Activated CD8-positive, alpha-beta T cell treated with anti-CD3 and anti-CD28 coated beads for 36 hours (primary cell): ENCODE data around the gene VDR. TPM values are rescaled to one million over a fixed set of nuclear protein-coding genes. Genes with fewer than 3 reads are reported as not detected.
"Not testable (repeated sequence)": the region's sequence is repeated elsewhere in the genome, so short reads cannot be mapped to it uniquely, and the experiment has no call there.

Experiments
- ATAC-seq: fragments of 200-7000 bp; cut with Tn5 transposase; one replicate; pipeline ENCODE4 v1.10.0; 2021; ENCODE audit warnings: mild to moderate bottlenecking, moderate library complexity
- CTCF ChIA-PET: fragments of 350-600 bp; sonication (Branson Sonifier 250); formaldehyde crosslinking; loops from one replicate; lab custom pipeline; 2021; ENCODE audit warnings: antibody characterized with exemption; lab: Charles Lee
- POLR2A ChIA-PET: fragments of 350-600 bp; sonication (Branson Sonifier 250); formaldehyde crosslinking; loops from one replicate; lab custom pipeline; 2021; ENCODE audit warnings: antibody characterized with exemption; lab: Charles Lee
- DNase-seq: peaks from one replicate; pipeline ENCODE4 v3.0.0-alpha.2; 2020
- H3K27ac Mint-ChIP-seq: one replicate; pipeline ENCODE4 v1.8.0; 2021; ENCODE audit warnings: mild to moderate bottlenecking, mixed read lengths
- H3K27me3 Mint-ChIP-seq: one replicate; pipeline ENCODE4 v1.8.0; 2021; ENCODE audit warnings: mixed read lengths
- H3K36me3 Mint-ChIP-seq: one replicate; pipeline ENCODE4 v1.8.0; 2021; ENCODE audit warnings: low read depth, mixed read lengths
- H3K4me1 Mint-ChIP-seq: one replicate; pipeline ENCODE4 v1.8.0; 2021; ENCODE audit warnings: low read depth, mixed read lengths
- H3K4me3 Mint-ChIP-seq: one replicate; pipeline ENCODE4 v1.8.0; 2021; ENCODE audit warnings: mild to moderate bottlenecking, moderate library complexity, mixed read lengths
- H3K9me3 Mint-ChIP-seq: one replicate; pipeline ENCODE4 v1.8.0; 2021; ENCODE audit warnings: mixed read lengths
- CTCF ChIP-seq: fragments of 200-600 bp; IDR thresholded peaks from one replicate; pipeline ENCODE4 v1.8.0; 2022; ENCODE audit warnings: antibody characterized with exemption, mild to moderate bottlenecking
- intact Hi-C: fragments of 100-400 bp; cut with micrococcal nuclease; formaldehyde crosslinking; loops from one replicate; pipeline ENCODE4 v1.10.0; 2022
- total RNA-seq, 2 experiments: library from RNA; stranded (reverse); gene quantifications; one replicate each; pipeline ENCODE4 v1.2.3, GENCODE V29; 2021

Gene VDR
- total RNA-seq, 2 experiments from 2014 or later: 84.6 to 86.4 TPM

DNA sequence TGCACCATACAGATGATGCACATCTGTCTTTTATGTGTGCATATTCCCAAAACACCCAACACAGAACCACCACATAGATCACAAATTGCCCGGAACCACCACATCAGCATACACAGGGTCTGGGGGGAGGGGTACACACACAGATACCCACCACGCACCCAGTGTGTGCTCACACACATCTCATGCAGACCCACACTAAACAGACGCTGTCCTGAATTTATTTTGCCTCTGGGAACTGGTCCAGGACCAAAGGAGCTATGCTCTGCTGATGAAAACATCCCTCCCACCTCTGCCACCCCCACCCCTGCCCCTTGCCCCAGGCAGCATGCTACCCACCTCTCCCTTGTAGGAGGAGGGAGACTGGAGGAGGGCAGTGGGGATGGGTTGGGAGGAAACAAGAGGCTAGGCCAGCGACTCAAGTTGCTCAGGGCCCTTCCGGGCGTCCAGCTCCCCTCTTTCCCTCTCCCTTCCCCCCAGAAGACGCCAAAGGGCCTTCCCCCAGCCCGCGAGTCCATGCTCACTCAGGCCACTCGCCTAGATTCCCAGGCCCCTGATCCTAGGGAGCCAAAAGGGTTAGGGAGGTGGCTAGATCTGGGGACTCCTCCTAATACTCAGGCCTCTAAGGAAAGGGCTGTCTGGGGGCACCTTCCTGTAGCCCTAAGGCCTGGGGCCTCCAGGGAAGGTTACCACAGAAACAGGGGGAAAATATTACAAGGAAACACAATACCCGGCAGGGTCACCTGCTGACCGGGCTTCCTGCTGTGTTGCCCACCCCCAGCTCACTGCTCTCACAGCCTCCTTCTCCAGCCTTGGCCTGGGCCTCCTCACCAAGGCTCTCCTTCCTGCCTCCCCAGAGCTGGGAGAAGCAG lies 88.2 kb downstream of the VDR start:
- Mint-ChIP-seq H3K36me3 (peaks cover 76% of the 10 kb centered on the region), H3K4me3 (peak overlapping the region; percentile 86), H3K9me3 (peaks cover 3% of the 10 kb centered on the region), H3K27me3 (no peaks in the 10 kb centered on the region), H3K27ac (peak overlapping the region; percentile 98), H3K4me1 (peaks cover 44% of the 10 kb centered on the region)
- ATAC-seq (no peak), DNase-seq (no peak)
- ChIA-PET CTCF (interaction anchor here (1.1 to 7.3 kb wide), 8 partner anchors 8 to 73 kb away, joined by 3 to 240 read pairs (median 10); no protein-coding TSS in a partner anchor), POLR2A (interaction anchor here (1.0 to 37.9 kb wide), 9 partner anchors 9 to 50 kb away, joined by 3 to 904 read pairs (median 3); partner anchors contain the start of gene SLC48A1)
- TF ChIP-seq CTCF: no peak
- intact Hi-C loops: loop anchor here (10.0 kb wide), 1 partner anchor 602 kb away; no protein-coding TSS in a partner anchor

GRCh38 chr12:47815447-47815846 lies 89.3 kb downstream of the VDR start:
- Mint-ChIP-seq H3K36me3 (peaks cover 86% of the 10 kb centered on the region), H3K27ac (peak overlapping the region; percentile 98), H3K4me1 (peaks cover 44% of the 10 kb centered on the region), H3K4me3 (peak overlapping the region; percentile 86)
- not testable (repeated sequence) for H3K9me3 Mint-ChIP-seq, H3K27me3 Mint-ChIP-seq, DNase-seq, ATAC-seq
- ChIA-PET CTCF (interaction anchor here (4.5 to 19.8 kb wide), 2 partner anchors 7 to 18 kb away, joined by 47 to 624 read pairs; no protein-coding TSS in a partner anchor), POLR2A (interaction anchor here (7.9 to 37.9 kb wide), 2 partner anchors 8 to 19 kb away, joined by 81 to 904 read pairs; no protein-coding TSS in a partner anchor)
- intact Hi-C loops: loop anchor here (10.0 kb wide), 1 partner anchor 601 kb away; no protein-coding TSS in a partner anchor

DNA sequence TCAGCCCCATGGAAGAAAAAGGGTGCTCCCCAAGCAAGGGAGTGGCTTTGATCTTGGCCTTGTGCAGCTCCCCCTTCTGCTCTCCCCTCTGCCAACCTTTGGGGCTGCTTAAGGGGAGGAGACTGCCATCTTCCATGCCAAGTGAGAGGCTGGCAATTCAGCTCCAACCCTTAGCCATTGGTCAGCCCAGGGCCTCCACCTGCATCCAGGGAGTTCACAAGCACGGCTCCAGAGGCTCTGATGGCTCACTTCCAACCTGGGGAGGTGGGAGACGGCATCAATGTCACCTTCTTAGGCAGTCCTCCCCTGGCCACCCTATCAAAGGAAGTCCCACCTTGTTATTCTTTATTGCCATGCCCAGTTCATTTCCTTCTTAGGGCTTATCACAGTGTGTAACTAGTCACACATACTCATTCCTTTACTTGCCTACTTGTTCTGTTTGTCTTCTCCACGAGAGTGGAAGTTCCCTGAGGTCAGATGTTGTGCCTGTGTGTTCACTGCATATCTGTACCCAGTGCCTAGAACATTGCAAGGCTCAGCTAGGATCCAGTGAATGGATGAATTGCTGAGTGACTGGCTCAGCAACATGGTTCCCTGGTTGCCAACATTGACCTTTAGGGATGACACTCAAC lies 90.1 kb downstream of the VDR start:
- Mint-ChIP-seq H3K9me3 (peaks cover 3% of the 10 kb centered on the region), H3K36me3 (peaks cover 88% of the 10 kb centered on the region), H3K27me3 (no peaks in the 10 kb centered on the region), H3K4me1 (peaks cover 51% of the 10 kb centered on the region), H3K4me3 (peak overlapping the region; percentile 86), H3K27ac (peak overlapping the region; percentile 98)
- intact Hi-C loops: loop anchor here (5.0 to 10.0 kb wide), 2 partner anchors 73 to 600 kb away; no protein-coding TSS in a partner anchor
- POLR2A ChIA-PET: interaction anchor here (0.8 to 37.9 kb wide), 5 partner anchors 13 to 514 kb away, joined by 3 to 904 read pairs (median 3); no protein-coding TSS in a partner anchor
- ATAC-seq (peak; percentile 18), DNase-seq (peak; percentile 63)
- CTCF ChIA-PET: interaction anchor here (3.2 to 19.8 kb wide), 3 partner anchors 12 to 19 kb away, joined by 11 to 624 read pairs (median 18); no protein-coding TSS in a partner anchor
- TF ChIP-seq CTCF: no peak

DNA sequence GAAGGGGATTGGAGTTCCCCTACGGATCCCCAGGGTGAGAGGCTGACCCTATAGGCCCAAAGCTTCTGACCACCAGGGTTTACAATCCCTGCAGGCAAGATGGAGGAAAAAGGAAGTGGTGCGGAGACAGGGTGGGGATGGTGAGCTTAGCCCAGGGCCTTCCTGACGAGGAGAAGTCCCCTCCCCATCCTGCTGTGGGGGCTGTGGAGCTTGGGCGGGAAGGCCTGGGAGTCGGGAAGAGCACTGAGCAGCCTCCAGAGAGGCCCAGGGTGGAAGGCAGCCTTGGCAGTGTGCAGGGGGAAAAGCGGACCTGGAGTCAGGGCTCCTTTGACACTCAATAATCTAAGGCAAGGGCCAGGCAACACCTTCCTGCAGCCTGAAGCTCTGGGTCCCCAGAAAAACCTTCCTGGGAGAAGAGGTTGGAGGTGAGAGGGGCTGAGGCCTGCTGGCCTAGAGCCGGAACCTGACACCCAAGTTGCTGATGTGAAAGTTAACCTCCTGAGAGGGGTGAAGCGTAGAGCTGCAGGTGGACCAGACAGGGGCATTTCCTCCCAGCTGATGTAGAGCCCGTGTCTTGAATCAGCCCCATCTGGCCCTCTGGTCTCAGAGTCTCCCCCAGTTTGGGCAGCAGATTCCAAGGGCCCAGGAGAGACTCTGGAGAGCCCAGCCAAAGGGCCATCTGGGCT lies 91.1 kb downstream of the VDR start:
- peak; percentile 2 for ATAC-seq

More for the DNA sequence above, 91.1 kb downstream of the VDR start:
- H3K9me3 Mint-ChIP-seq: peaks cover 3% of the 10 kb centered on the region
- H3K27me3 Mint-ChIP-seq: no peaks in the 10 kb centered on the region
- peaks cover 90% of the 10 kb centered on the region for H3K36me3 Mint-ChIP-seq
- TF ChIP-seq CTCF: no peak
- peaks cover 58% of the 10 kb centered on the region for H3K4me1 Mint-ChIP-seq
- ChIA-PET POLR2A (interaction anchor here (0.7 to 37.9 kb wide), 10 partner anchors 9 to 1545 kb away, joined by 3 to 904 read pairs (median 4); partner anchors contain the start of gene SLC38A1), CTCF (interaction anchor here (0.8 to 19.8 kb wide), 6 partner anchors 8 to 71 kb away, joined by 3 to 624 read pairs (median 12); no protein-coding TSS in a partner anchor)
- H3K4me3 Mint-ChIP-seq: peak overlapping the region; percentile 86
- intact Hi-C loops: loop anchor here (1.0 to 10.0 kb wide), 3 partner anchors 19 to 599 kb away; no protein-coding TSS in a partner anchor
- peak; percentile 61 for DNase-seq
- H3K27ac Mint-ChIP-seq: peak overlapping the region; percentile 98
